NK-92 treated with Interleukin-12 subunit alpha and Interleukin-12 subunit beta, amount 100 ng/mL, for 24 hours (cell line): Measurements from ENCODE around the gene GTF3C4.

ENCODE experiments used
- DNase-seq: peaks from one replicate; lab custom pipeline; 2025; lab: John Stamatoyannopoulos, UW

Gene GTF3C4

GRCh38 chr9:132670457-132671391 lies at the start of gene GTF3C4:
TSS of gene GTF3C4 (plus strand) at chr9:132670464. CDS start at chr9:132670599, 135 bp downstream.
- no peak for DNase-seq

- DNase-seq: no peak
These were observed 48.1 kb upstream of the GTF3C4 start for GRCh38 chr9:132622159-132622558.

GRCh38 chr9:132626285-132626684 lies 44.0 kb upstream of the GTF3C4 start:
- DNase-seq: no peak

- DNase-seq: no peak
These were observed 43.2 kb upstream of the GTF3C4 start for GRCh38 chr9:132627106-132627505.

- no peak for DNase-seq
These were observed 42.7 kb upstream of the GTF3C4 start for GRCh38 chr9:132627594-132627993.

- no peak for DNase-seq
These were observed 41.5 kb upstream of the GTF3C4 start for GRCh38 chr9:132628746-132629145.

- DNase-seq: no peak
These were observed 40.1 kb upstream of the GTF3C4 start for GRCh38 chr9:132630116-132630515.

- DNase-seq: no peak
These were observed 39.5 kb upstream of the GTF3C4 start for GRCh38 chr9:132630811-132631210.

- no peak for DNase-seq
These were observed 39.0 kb upstream of the GTF3C4 start for GRCh38 chr9:132631280-132631679.

GRCh38 chr9:132631685-132632084 lies 38.6 kb upstream of the GTF3C4 start:
- DNase-seq: no peak

GRCh38 chr9:132632413-132633129 lies 37.7 kb upstream of the GTF3C4 start:
- no peak for DNase-seq

GRCh38 chr9:132634327-132634726 lies 35.9 kb upstream of the GTF3C4 start:
- no peak for DNase-seq

- no peak for DNase-seq
These were observed 32.9 kb upstream of the GTF3C4 start for GRCh38 chr9:132637351-132637750.

- no peak for DNase-seq
These were observed 32.5 kb upstream of the GTF3C4 start for GRCh38 chr9:132637801-132638200.

GRCh38 chr9:132638240-132638639 lies 32.0 kb upstream of the GTF3C4 start:
- DNase-seq: no peak

- no peak for DNase-seq
These were observed 30.9 kb upstream of the GTF3C4 start for GRCh38 chr9:132639322-132639721.

GRCh38 chr9:132641216-132641615 lies 29.0 kb upstream of the GTF3C4 start:
- DNase-seq: no peak

GRCh38 chr9:132644251-132644650 lies 26.0 kb upstream of the GTF3C4 start:
- no peak for DNase-seq

GRCh38 chr9:132645306-132645705 lies 25.0 kb upstream of the GTF3C4 start:
- DNase-seq: no peak

GRCh38 chr9:132645711-132646110 lies 24.6 kb upstream of the GTF3C4 start:
- no peak for DNase-seq

- no peak for DNase-seq
These were observed 23.5 kb upstream of the GTF3C4 start for GRCh38 chr9:132646726-132647125.

GRCh38 chr9:132647355-132647754 lies 22.9 kb upstream of the GTF3C4 start:
- DNase-seq: no peak

- no peak for DNase-seq
These were observed 22.5 kb upstream of the GTF3C4 start for GRCh38 chr9:132647806-132648205.
